H9 (cell line): ENCODE measurements around the gene HOATZ. TPM values are rescaled to one million over a fixed set of nuclear protein-coding genes. Genes with fewer than 3 reads are reported as not detected.

ENCODE experiments used
- DNase-seq: peaks from one replicate; pipeline ENCODE4 v3.0.0-alpha.2; 2017
- H2AFZ ChIP-seq: one replicate; pipeline ENCODE4 v1.6.1; 2013; ENCODE audit warnings: mild to moderate bottlenecking, low read length, control low read depth, moderate library complexity
- H2AK5ac ChIP-seq: 2 replicates; pipeline ENCODE4 v1.6.1; 2013; ENCODE audit warnings: low read length, control low read depth, mixed read lengths; ENCODE audit not compliant: insufficient read length
- H2BK120ac ChIP-seq: one replicate; pipeline ENCODE4 v1.6.1; 2013; ENCODE audit warnings: low read depth, mild to moderate bottlenecking, low read length, control low read depth, inconsistent platforms; ENCODE audit not compliant: poor library complexity, severe bottlenecking
- H2BK12ac ChIP-seq: 2 replicates; pipeline ENCODE4 v1.6.1; 2013; ENCODE audit warnings: low read length, control low read depth, mixed read lengths, low read depth; ENCODE audit not compliant: insufficient read length
- H2BK15ac ChIP-seq: 2 replicates; pipeline ENCODE4 v1.6.1; 2013; ENCODE audit warnings: low read depth, low read length, control low read depth
- H2BK20ac ChIP-seq: one replicate; pipeline ENCODE4 v1.6.1; 2013; ENCODE audit warnings: low read depth, mild to moderate bottlenecking, low read length, control low read depth, inconsistent platforms; ENCODE audit not compliant: poor library complexity, severe bottlenecking
- H2BK5ac ChIP-seq: 2 replicates; pipeline ENCODE4 v1.6.1; 2013; ENCODE audit warnings: low read length, control low read depth, mixed read lengths; ENCODE audit not compliant: insufficient read length
- H3K14ac ChIP-seq: 2 replicates; pipeline ENCODE4 v1.6.1; 2013; ENCODE audit warnings: low read length, control low read depth; ENCODE audit not compliant: insufficient read depth
- H3K18ac ChIP-seq: 2 replicates; pipeline ENCODE4 v1.6.1; 2013; ENCODE audit warnings: low read depth, mild to moderate bottlenecking, mixed read lengths, low read length, control low read depth; ENCODE audit not compliant: insufficient read length
- H3K23ac ChIP-seq: 2 replicates; pipeline ENCODE4 v1.6.1; 2013; ENCODE audit warnings: low read length, control low read depth, mixed read lengths, low read depth; ENCODE audit not compliant: insufficient read length
- H3K23me2 ChIP-seq: 2 replicates; pipeline ENCODE4 v1.6.1; 2013; ENCODE audit warnings: low read depth, mild to moderate bottlenecking, mixed read lengths, low read length, control low read depth; ENCODE audit not compliant: insufficient read length, poor library complexity, severe bottlenecking
- H3K27ac ChIP-seq: 2 replicates; pipeline ENCODE4 v1.5.1; 2013; ENCODE audit warnings: low read length, control low read depth, mixed read lengths, low read depth; ENCODE audit not compliant: insufficient read length
- H3K27me3 ChIP-seq: 2 replicates; pipeline ENCODE4 v1.6.1; 2013; ENCODE audit warnings: low read length, control low read depth, inconsistent platforms; ENCODE audit not compliant: insufficient read depth
- H3K4ac ChIP-seq: 2 replicates; pipeline ENCODE4 v1.6.1; 2013; ENCODE audit warnings: low read depth, mild to moderate bottlenecking, control low read depth, inconsistent platforms, low read length, moderate library complexity
- H3K4me1 ChIP-seq: 2 replicates; pipeline ENCODE4 v1.6.1; 2013; ENCODE audit warnings: low read length, control low read depth, inconsistent platforms; ENCODE audit not compliant: insufficient read depth
- H3K4me2 ChIP-seq: 2 replicates; pipeline ENCODE4 v1.6.1; 2013; ENCODE audit warnings: low read length, control low read depth, mixed read lengths; ENCODE audit not compliant: insufficient read length, insufficient read depth
- H3K56ac ChIP-seq: 2 replicates; pipeline ENCODE4 v1.6.1; 2013; ENCODE audit warnings: low read depth, mild to moderate bottlenecking, mixed read lengths, low read length, control low read depth; ENCODE audit not compliant: insufficient read length
- H3K79me1 ChIP-seq: 2 replicates; pipeline ENCODE4 v1.6.1; 2013; ENCODE audit warnings: low read depth, mild to moderate bottlenecking, moderate library complexity, low read length, control low read depth, inconsistent platforms; ENCODE audit not compliant: insufficient read depth, poor library complexity, severe bottlenecking
- H3K79me2 ChIP-seq: 2 replicates; pipeline ENCODE4 v1.6.1; 2013; ENCODE audit warnings: low read length, control low read depth, inconsistent platforms; ENCODE audit not compliant: insufficient read depth
- H3K9ac ChIP-seq: 2 replicates; pipeline ENCODE4 v1.6.1; 2013; ENCODE audit warnings: low read length, control low read depth, mixed read lengths; ENCODE audit not compliant: insufficient read length; ENCODE audit errors: extremely low read depth
- H3K9me3 ChIP-seq: one replicate; pipeline ENCODE4 v1.6.1; 2013; ENCODE audit warnings: low read depth, low read length, inconsistent platforms; ENCODE audit not compliant: control insufficient read depth
- H3T11ph ChIP-seq: one replicate; pipeline ENCODE4 v1.6.1; 2013; ENCODE audit warnings: mild to moderate bottlenecking, low read length, control low read depth, inconsistent platforms
- H4K20me1 ChIP-seq: one replicate; pipeline ENCODE4 v1.6.1; 2013; ENCODE audit not compliant: control insufficient read depth, insufficient read length, insufficient read depth
- H4K5ac ChIP-seq: 2 replicates; pipeline ENCODE4 v1.6.1; 2013; ENCODE audit warnings: low read depth, mild to moderate bottlenecking, mixed read lengths, low read length, control low read depth; ENCODE audit not compliant: insufficient read length
- H4K8ac ChIP-seq: replicated peaks from 2 replicates; pipeline ENCODE4 v1.6.1; 2013; ENCODE audit warnings: low read length, control low read depth, mixed read lengths, low read depth; ENCODE audit not compliant: insufficient read length
- H4K91ac ChIP-seq: 2 replicates; pipeline ENCODE4 v1.6.1; 2013; ENCODE audit warnings: low read depth, mild to moderate bottlenecking, moderate library complexity, mixed read lengths, low read length, control low read depth; ENCODE audit not compliant: insufficient read length
- H3K27ac Mint-ChIP-seq, 3 experiments: 2 replicates in 2 of 3; 3 replicates in 1 of 3; pipeline ENCODE4 v1.8.0; 2020 to 2021; ENCODE audit warnings: mixed read lengths in 3 of 3, mild to moderate bottlenecking in 1 of 3, moderate library complexity in 1 of 3
- H3K27me3 Mint-ChIP-seq: 2 replicates; pipeline ENCODE4 v1.8.0; 2021; ENCODE audit warnings: low read depth, mild to moderate bottlenecking, moderate library complexity, mixed read lengths
- H3K36me3 Mint-ChIP-seq, 3 experiments: 2 replicates in 2 of 3; 3 replicates in 1 of 3; pipeline ENCODE4 v1.8.0; 2020 to 2021; ENCODE audit warnings: low read depth in 3 of 3, mixed read lengths in 3 of 3; ENCODE audit not compliant: insufficient read depth in 1 of 3
- H3K4me1 Mint-ChIP-seq, 2 experiments: 2 replicates each; pipeline ENCODE4 v1.8.0; 2020; ENCODE audit warnings: mixed read lengths in 2 of 2
- H3K4me3 Mint-ChIP-seq, 2 experiments: 2 replicates in 1 of 2; 3 replicates in 1 of 2; pipeline ENCODE4 v1.8.0; 2020 to 2021; ENCODE audit warnings: mild to moderate bottlenecking in 2 of 2, mixed read lengths in 2 of 2, moderate library complexity in 1 of 2
- H3K9me3 Mint-ChIP-seq, 2 experiments: 2 replicates in 1 of 2; 3 replicates in 1 of 2; pipeline ENCODE4 v1.8.0; 2020; ENCODE audit warnings: mild to moderate bottlenecking in 2 of 2, mixed read lengths in 2 of 2, moderate library complexity in 1 of 2
- CTCF ChIP-seq: fragments of 200-600 bp; sonication (generic); conservative IDR thresholded peaks from 3 replicates; pipeline ENCODE4 v1.8.0; 2021; ENCODE audit warnings: antibody characterized with exemption, mild to moderate bottlenecking
- WGBS: extraction: QIAGEN DNeasy Blood & Tissue Kit; methylation state at CpG from one replicate; pipeline ENCODE4 v1.1.7; 2013; ENCODE audit warnings: missing lambda C conversion rate, low lambda C conversion rate, mixed read lengths; ENCODE audit not compliant: insufficient read length; ENCODE audit errors: extremely low coverage; 5-methylcytosine and 5-hydroxymethylcytosine counted together
- total RNA-seq: library from RNA; stranded (reverse); gene quantifications from 2 replicates; pipeline ENCODE4 v1.2.1, GENCODE V29; 2021

HOATZ gene
- total RNA-seq, 1 experiment from 2014 or later: not detected

- Histone ChIP-seq H4K91ac (no peak overlapping the region), H3K4ac (no peak overlapping the region), H3K23me2 (peaks cover 16% of the 10 kb centered on the region), H3K4me2 (peak overlapping the region; percentile 73), H4K5ac (no peak overlapping the region), H4K20me1 (no peaks in the 10 kb centered on the region), H3K56ac (no peak overlapping the region), H3K9me3 (no peaks in the 10 kb centered on the region), H3K27ac (no peak overlapping the region), H3K27me3 (peaks cover 27% of the 10 kb centered on the region; the same call in 1 of the 2 replicates), H2AK5ac (no peak overlapping the region), H3K18ac (no peak overlapping the region), H2AFZ (no peak overlapping the region), H3K79me2 (no peaks in the 10 kb centered on the region), H3K4me1 (no peaks in the 10 kb centered on the region; the same call in 1 of the 2 replicates), H3T11ph (no peak overlapping the region), H2BK120ac (no peak overlapping the region), H3K9ac (no peak overlapping the region), H2BK12ac (no peak overlapping the region), H3K79me1 (no peaks in the 10 kb centered on the region), H3K23ac (no peak overlapping the region), H2BK5ac (no peak overlapping the region), H3K14ac (no peak overlapping the region), H2BK15ac (no peak overlapping the region), H4K8ac (no peak overlapping the region), H2BK20ac (no peak overlapping the region)
- no peak overlapping the region for H3K27ac Mint-ChIP-seq
- no peak for DNase-seq
- no CpG with 5 or more reads among the region's 22 CpGs for WGBS
- peaks cover 35 to 37% of the 10 kb centered on the region in 2 experiments for H3K4me1 Mint-ChIP-seq
- H3K9me3 Mint-ChIP-seq: peaks cover 9 to 13% of the 10 kb centered on the region in 2 experiments; a peak in 4 of 5 replicates
- TF ChIP-seq CTCF: no peak
- H3K36me3 Mint-ChIP-seq: peaks cover 0 to 5% (median 0%) of the 10 kb centered on the region in 3 experiments; a peak in 3 of 7 replicates
- peaks cover 74% of the 10 kb centered on the region for H3K27me3 Mint-ChIP-seq
- peak overlapping the region; percentile 58 to 81 for H3K4me3 Mint-ChIP-seq
Measured at GRCh38 chr11:111540937-111541253, 26.3 kb downstream of the HOATZ start.
